ENCODE data around the gene ADGRA1.
"Not testable (repeated sequence)": the region's sequence is repeated elsewhere in the genome, so short reads cannot be mapped to it uniquely, and the experiment has no call there.

The ADGRA1 gene

GRCh38 chr10:133137486-133138145 lies 49.9 kb downstream of the ADGRA1 start:
- not testable (repeated sequence) for H3K23ac ChIP-seq (ENCODE audit: low read length in 2 of 2); H2AK5ac ChIP-seq (ENCODE audit: low read length, severe bottlenecking); H3K27ac ChIP-seq (ENCODE audit: low read length, poor library complexity, severe bottlenecking); H3K14ac ChIP-seq (ENCODE audit: low read length in 2 of 2); DNase-seq; H3K4me1 ChIP-seq (ENCODE audit: control insufficient read depth, insufficient read depth, low read depth, low read length); H4K91ac ChIP-seq (ENCODE audit: low read length); H3K9me3 ChIP-seq (ENCODE audit: control insufficient read depth, low read length); H2BK12ac ChIP-seq (ENCODE audit: low read length in 2 of 2); H3K36me3 ChIP-seq (ENCODE audit: control insufficient read depth in 1 of 2, insufficient read depth in 2 of 2, low read depth in 1 of 2, low read length in 2 of 2); H3K9ac ChIP-seq (ENCODE audit: low read length); H2AFZ ChIP-seq (ENCODE audit: low read depth, low read length); H2BK5ac ChIP-seq (ENCODE audit: low read depth, low read length, poor library complexity, severe bottlenecking); H2BK15ac ChIP-seq (ENCODE audit: low read depth, poor library complexity, severe bottlenecking); H4K8ac ChIP-seq (ENCODE audit: low read length); H3K4me3 ChIP-seq (ENCODE audit: insufficient read depth in 1 of 2, low read depth in 1 of 2, low read length in 2 of 2); H2BK120ac ChIP-seq (ENCODE audit: low read depth, low read length); H3K79me1 ChIP-seq (replicated peaks; ENCODE audit: low read length, poor library complexity, severe bottlenecking); H3K4me2 ChIP-seq (ENCODE audit: low read length, poor library complexity, severe bottlenecking); H3K18ac ChIP-seq (ENCODE audit: low read depth in 1 of 2, low read length in 2 of 2); H3K4ac ChIP-seq (ENCODE audit: low read depth in 1 of 2, low read length in 2 of 2)
- 95% methylated on average over 8 of the region's 12 CpGs for WGBS
- peaks cover 0 to 16% of the 10 kb centered on the region in 2 experiments for H3K27me3 ChIP-seq (ENCODE audit: control insufficient read depth in 1 of 2, insufficient read depth in 1 of 2, low read length in 2 of 2)

GRCh38 chr10:133139551-133140065 lies 51.9 kb downstream of the ADGRA1 start:
- 59% methylated on average over 16 of the region's 17 CpGs for WGBS
- no peak overlapping the region for H3K27ac ChIP-seq (ENCODE audit: low read length, poor library complexity, severe bottlenecking)

GRCh38 chr10:133140417-133141143 lies 52.9 kb downstream of the ADGRA1 start:
- Histone ChIP-seq H3K9ac (ENCODE audit: low read length) (no peak overlapping the region), H2BK12ac (ENCODE audit: low read length in 2 of 2) (no peak overlapping the region), H3K9me3 (ENCODE audit: control insufficient read depth, low read length) (no peaks in the 10 kb centered on the region), H3K18ac (ENCODE audit: low read depth in 1 of 2, low read length in 2 of 2) (no peak overlapping the region), H3K4me1 (ENCODE audit: control insufficient read depth, insufficient read depth, low read depth, low read length) (no peaks in the 10 kb centered on the region), H2AK5ac (ENCODE audit: low read length, severe bottlenecking) (no peak overlapping the region), H3K36me3 (ENCODE audit: control insufficient read depth in 1 of 2, insufficient read depth in 2 of 2, low read depth in 1 of 2, low read length in 2 of 2) (no peaks in the 10 kb centered on the region), H3K4me2 (ENCODE audit: low read length, poor library complexity, severe bottlenecking) (no peak overlapping the region), H4K8ac (ENCODE audit: low read length) (no peak overlapping the region), H3K23ac (ENCODE audit: low read length in 2 of 2) (no peak overlapping the region), H3K4ac (ENCODE audit: low read depth in 1 of 2, low read length in 2 of 2) (no peak overlapping the region), H2AFZ (ENCODE audit: low read depth, low read length) (no peak overlapping the region), H3K79me1 (replicated peaks; ENCODE audit: low read length, poor library complexity, severe bottlenecking) (no peaks in the 10 kb centered on the region), H2BK120ac (ENCODE audit: low read depth, low read length) (no peak overlapping the region), H3K4me3 (ENCODE audit: insufficient read depth in 1 of 2, low read depth in 1 of 2, low read length in 2 of 2) (no peak overlapping the region), H2BK5ac (ENCODE audit: low read depth, low read length, poor library complexity, severe bottlenecking) (no peak overlapping the region), H3K27ac (ENCODE audit: low read length, poor library complexity, severe bottlenecking) (no peak overlapping the region), H3K27me3 (ENCODE audit: control insufficient read depth in 1 of 2, insufficient read depth in 1 of 2, low read length in 2 of 2) (peaks cover 0 to 31% of the 10 kb centered on the region in 2 experiments), H4K91ac (ENCODE audit: low read length) (no peak overlapping the region), H3K14ac (ENCODE audit: low read length in 2 of 2) (no peak overlapping the region), H2BK15ac (ENCODE audit: low read depth, poor library complexity, severe bottlenecking) (no peak overlapping the region)
- 81% methylated on average over 22 of the region's 26 CpGs for WGBS
- no peak for DNase-seq

More at GRCh38 chr10:133139551-133140065, 51.9 kb downstream of the ADGRA1 start:
- no peak overlapping the region for H2BK120ac ChIP-seq (ENCODE audit: low read depth, low read length)
- H4K91ac ChIP-seq (ENCODE audit: low read length): no peak overlapping the region
- H4K8ac ChIP-seq (ENCODE audit: low read length): no peak overlapping the region
- no peak overlapping the region for H3K18ac ChIP-seq (ENCODE audit: low read depth in 1 of 2, low read length in 2 of 2)
- H3K36me3 ChIP-seq (ENCODE audit: control insufficient read depth in 1 of 2, insufficient read depth in 2 of 2, low read depth in 1 of 2, low read length in 2 of 2): no peaks in the 10 kb centered on the region
- no peaks in the 10 kb centered on the region for H3K9me3 ChIP-seq (ENCODE audit: control insufficient read depth, low read length)
- H3K4me1 ChIP-seq (ENCODE audit: control insufficient read depth, insufficient read depth, low read depth, low read length): no peaks in the 10 kb centered on the region
- no peak overlapping the region for H2BK15ac ChIP-seq (ENCODE audit: low read depth, poor library complexity, severe bottlenecking)
- H3K9ac ChIP-seq (ENCODE audit: low read length): no peak overlapping the region
- no peak overlapping the region for H3K14ac ChIP-seq (ENCODE audit: low read length in 2 of 2)
- DNase-seq: no peak
- no peak overlapping the region for H3K4me3 ChIP-seq (ENCODE audit: insufficient read depth in 1 of 2, low read depth in 1 of 2, low read length in 2 of 2)
- no peak overlapping the region for H2AK5ac ChIP-seq (ENCODE audit: low read length, severe bottlenecking)
- no peak overlapping the region for H3K4ac ChIP-seq (ENCODE audit: low read depth in 1 of 2, low read length in 2 of 2)
- H3K4me2 ChIP-seq (ENCODE audit: low read length, poor library complexity, severe bottlenecking): no peak overlapping the region
- H3K23ac ChIP-seq (ENCODE audit: low read length in 2 of 2): no peak overlapping the region
- no peak overlapping the region for H2BK12ac ChIP-seq (ENCODE audit: low read length in 2 of 2)
- no peaks in the 10 kb centered on the region for H3K79me1 ChIP-seq (replicated peaks; ENCODE audit: low read length, poor library complexity, severe bottlenecking)
- H3K27me3 ChIP-seq (ENCODE audit: control insufficient read depth in 1 of 2, insufficient read depth in 1 of 2, low read length in 2 of 2): peaks cover 0 to 25% of the 10 kb centered on the region in 2 experiments
- no peak overlapping the region for H2AFZ ChIP-seq (ENCODE audit: low read depth, low read length)
- H2BK5ac ChIP-seq (ENCODE audit: low read depth, low read length, poor library complexity, severe bottlenecking): no peak overlapping the region

- Histone ChIP-seq H2BK5ac (ENCODE audit: low read depth, low read length, poor library complexity, severe bottlenecking) (no peak overlapping the region), H3K18ac (ENCODE audit: low read depth in 1 of 2, low read length in 2 of 2) (no peak overlapping the region)
- WGBS: 77% methylated on average over 28 of the region's 28 CpGs
These were observed 53.6 kb downstream of the ADGRA1 start for GRCh38 chr10:133141144-133141957.

More at GRCh38 chr10:133141144-133141957, 53.6 kb downstream of the ADGRA1 start:
- no peak overlapping the region for H3K4me3 ChIP-seq (ENCODE audit: insufficient read depth in 1 of 2, low read depth in 1 of 2, low read length in 2 of 2)
- no peak overlapping the region for H3K23ac ChIP-seq (ENCODE audit: low read length in 2 of 2)
- no peak overlapping the region for H4K8ac ChIP-seq (ENCODE audit: low read length)
- DNase-seq: no peak
- no peaks in the 10 kb centered on the region for H3K79me1 ChIP-seq (replicated peaks; ENCODE audit: low read length, poor library complexity, severe bottlenecking)
- H2BK15ac ChIP-seq (ENCODE audit: low read depth, poor library complexity, severe bottlenecking): no peak overlapping the region
- no peak overlapping the region for H3K4ac ChIP-seq (ENCODE audit: low read depth in 1 of 2, low read length in 2 of 2)
- no peaks in the 10 kb centered on the region for H3K9me3 ChIP-seq (ENCODE audit: control insufficient read depth, low read length)
- no peak overlapping the region for H3K9ac ChIP-seq (ENCODE audit: low read length)
- H3K14ac ChIP-seq (ENCODE audit: low read length in 2 of 2): no peak overlapping the region
- H4K91ac ChIP-seq (ENCODE audit: low read length): no peak overlapping the region
- no peak overlapping the region for H2AK5ac ChIP-seq (ENCODE audit: low read length, severe bottlenecking)
- peaks cover 0 to 32% of the 10 kb centered on the region in 2 experiments for H3K27me3 ChIP-seq (ENCODE audit: control insufficient read depth in 1 of 2, insufficient read depth in 1 of 2, low read length in 2 of 2)
- no peak overlapping the region for H2BK120ac ChIP-seq (ENCODE audit: low read depth, low read length)
- H3K4me1 ChIP-seq (ENCODE audit: control insufficient read depth, insufficient read depth, low read depth, low read length): no peaks in the 10 kb centered on the region
- H3K4me2 ChIP-seq (ENCODE audit: low read length, poor library complexity, severe bottlenecking): no peak overlapping the region
- no peaks in the 10 kb centered on the region for H3K36me3 ChIP-seq (ENCODE audit: control insufficient read depth in 1 of 2, insufficient read depth in 2 of 2, low read depth in 1 of 2, low read length in 2 of 2)
- no peak overlapping the region for H2BK12ac ChIP-seq (ENCODE audit: low read length in 2 of 2)
- no peak overlapping the region for H2AFZ ChIP-seq (ENCODE audit: low read depth, low read length)
- no peak overlapping the region for H3K27ac ChIP-seq (ENCODE audit: low read length, poor library complexity, severe bottlenecking)

Measured in mesenchymal stem cell (in vitro differentiated cells and primary cell).